ENCODE measurements around the gene HHAT.

Gene HHAT

DNA sequence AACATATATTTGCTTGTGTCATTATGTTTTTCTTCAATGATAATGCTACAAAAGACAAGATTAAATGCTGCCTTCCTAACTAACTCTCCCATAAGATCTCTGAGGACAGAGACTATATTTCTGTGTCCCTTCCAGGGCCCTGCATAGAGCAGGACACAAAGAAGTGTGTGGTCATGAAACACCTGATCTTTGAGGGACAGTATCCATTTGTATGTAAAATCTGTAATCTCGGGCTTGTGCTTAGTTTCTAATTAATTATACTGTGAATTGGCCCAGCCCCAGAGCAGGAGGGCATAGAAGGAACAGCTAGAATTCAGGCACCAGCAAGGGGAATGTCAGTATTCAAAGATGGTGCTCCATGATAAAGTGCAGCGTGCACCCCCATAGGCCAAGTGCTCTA, 374.9 kb downstream of the HHAT start:
- Mint-ChIP-seq H3K27me3 (no peaks in the 10 kb centered on the region), H3K36me3 (no peaks in the 10 kb centered on the region), H3K4me3 (no peak overlapping the region), H3K9me3 (no peaks in the 10 kb centered on the region), H3K4me1 (no peaks in the 10 kb centered on the region), H3K27ac (no peak overlapping the region)
- CTCF ChIA-PET, result no interaction called here
- DNase-seq, result no peak

DNA sequence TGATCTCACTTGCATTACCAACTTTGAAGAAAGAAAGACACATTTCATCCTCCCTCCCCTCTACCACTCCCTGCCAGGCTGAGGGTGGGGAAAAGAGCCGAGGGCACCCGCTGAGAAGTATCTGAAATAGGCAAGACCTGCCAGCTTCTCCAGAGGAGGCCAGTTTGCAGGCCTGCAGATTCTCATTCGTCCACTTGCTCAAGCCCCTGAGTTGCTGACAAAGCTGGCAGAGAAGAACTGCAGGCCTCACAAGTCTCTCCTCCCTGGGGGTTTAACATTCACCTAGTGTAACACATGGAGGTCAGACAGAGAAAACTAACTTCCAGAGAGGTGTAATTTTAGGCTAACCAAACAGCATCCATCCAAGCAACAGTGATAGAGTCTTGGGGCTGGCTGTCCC, 376.4 kb downstream of the HHAT start:
- CTCF ChIA-PET, result no interaction called here
- Mint-ChIP-seq H3K4me1 (no peaks in the 10 kb centered on the region), H3K9me3 (no peaks in the 10 kb centered on the region), H3K36me3 (no peaks in the 10 kb centered on the region), H3K4me3 (no peak overlapping the region), H3K27me3 (no peaks in the 10 kb centered on the region), H3K27ac (no peak overlapping the region)
- DNase-seq, result no peak

DNA sequence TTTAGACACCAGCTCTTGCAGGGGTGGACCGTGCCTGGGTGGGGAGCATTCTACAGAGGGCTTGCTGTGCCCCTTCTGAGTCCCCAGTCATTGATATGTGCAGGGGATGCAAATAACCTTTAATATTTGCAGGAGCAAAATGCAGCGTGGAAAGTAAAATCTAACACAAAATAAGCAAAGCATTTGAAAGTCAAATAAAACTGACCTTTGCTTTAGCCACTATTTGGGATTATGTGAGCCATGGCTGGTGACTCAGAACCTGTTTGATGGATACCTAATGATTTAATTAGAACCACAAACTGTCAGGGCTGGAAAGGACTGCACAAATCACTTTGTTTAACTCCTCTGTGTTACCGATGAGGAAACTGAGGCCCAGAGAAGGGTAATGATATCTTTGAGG, 377.5 kb downstream of the HHAT start:
- H3K36me3 Mint-ChIP-seq, result no peaks in the 10 kb centered on the region
- no peak overlapping the region for H3K27ac Mint-ChIP-seq
- H3K9me3 Mint-ChIP-seq, result no peaks in the 10 kb centered on the region
- DNase-seq, result no peak
- H3K27me3 Mint-ChIP-seq, result no peaks in the 10 kb centered on the region
- H3K4me1 Mint-ChIP-seq, result no peaks in the 10 kb centered on the region
- H3K4me3 Mint-ChIP-seq, result no peak overlapping the region
- CTCF ChIA-PET, result no interaction called here

DNA sequence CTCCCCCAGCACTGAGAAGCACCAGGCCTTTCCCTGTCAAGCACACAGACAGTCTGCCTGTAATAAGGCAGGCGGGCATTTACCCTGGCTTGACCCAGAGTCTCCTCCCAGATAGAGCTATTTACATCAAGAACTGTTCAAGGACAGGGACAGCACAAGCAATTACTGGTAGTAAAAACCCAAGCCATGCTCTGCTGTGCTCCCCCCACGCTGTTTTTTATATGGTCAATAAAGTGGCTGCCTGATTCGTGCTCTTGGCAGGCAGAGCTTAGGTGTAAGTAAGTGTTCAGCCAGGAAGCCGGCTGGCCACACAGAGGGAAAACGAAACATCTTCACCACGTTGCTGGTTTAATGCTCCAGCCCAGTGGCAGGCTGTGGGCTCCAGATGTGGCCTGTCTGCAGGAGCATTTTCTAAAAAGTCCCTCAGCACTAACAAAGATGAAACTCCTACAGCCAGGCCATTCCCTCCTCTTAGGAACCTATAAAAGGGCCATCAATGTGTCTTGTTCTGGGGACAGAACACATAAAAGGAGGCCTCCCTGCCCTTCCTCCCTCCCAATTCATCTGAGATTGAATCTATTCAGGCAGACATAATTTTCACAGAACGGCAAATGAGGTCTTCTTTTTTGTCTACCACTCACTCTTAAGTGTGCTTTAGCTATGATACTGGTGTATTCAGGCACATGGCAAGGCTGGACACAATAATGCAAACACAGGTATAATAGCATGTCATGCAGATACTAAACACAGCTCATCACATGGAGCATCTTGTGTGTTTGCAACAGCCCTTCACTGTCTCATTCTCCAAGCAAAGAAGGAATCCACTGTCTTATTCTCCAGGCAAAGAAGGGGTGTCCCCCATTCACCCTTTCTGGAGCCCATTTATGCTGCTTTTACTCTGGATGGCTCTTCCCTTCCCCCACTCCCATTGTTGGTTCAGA, 378.9 kb downstream of the HHAT start:
- no peaks in the 10 kb centered on the region for H3K4me1 Mint-ChIP-seq
- no peaks in the 10 kb centered on the region for H3K9me3 Mint-ChIP-seq
- H3K27me3 Mint-ChIP-seq, result no peaks in the 10 kb centered on the region
- CTCF ChIA-PET, result no interaction called here
- no peaks in the 10 kb centered on the region for H3K36me3 Mint-ChIP-seq
- DNase-seq, result no peak
- no peak overlapping the region for H3K4me3 Mint-ChIP-seq
- no peak overlapping the region for H3K27ac Mint-ChIP-seq

DNA sequence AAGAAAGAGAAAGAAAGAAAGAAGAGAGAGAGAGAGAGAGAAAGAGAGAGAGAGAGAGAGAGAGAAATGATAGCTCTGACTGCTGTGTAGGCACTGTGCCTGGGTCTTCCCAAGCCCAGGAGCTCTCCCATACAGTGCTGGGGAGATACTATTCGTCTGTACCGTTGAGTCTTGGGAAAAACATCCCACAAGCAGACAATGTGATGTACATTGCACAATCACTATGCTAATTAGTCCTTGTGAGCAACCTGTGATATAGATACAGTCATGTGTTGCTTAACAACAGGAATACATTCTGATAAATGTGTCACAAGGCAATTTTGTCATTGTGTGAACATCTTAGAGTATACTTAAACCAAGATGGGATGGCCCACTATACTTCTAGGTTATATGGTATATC, 381.0 kb downstream of the HHAT start:
- H3K4me3 Mint-ChIP-seq, result no peak overlapping the region
- H3K9me3 Mint-ChIP-seq, result no peaks in the 10 kb centered on the region
- no peaks in the 10 kb centered on the region for H3K36me3 Mint-ChIP-seq
- no peak for DNase-seq
- H3K27ac Mint-ChIP-seq, result no peak overlapping the region
- CTCF ChIA-PET, result no interaction called here
- H3K4me1 Mint-ChIP-seq, result no peaks in the 10 kb centered on the region
- H3K27me3 Mint-ChIP-seq, result no peaks in the 10 kb centered on the region

DNA sequence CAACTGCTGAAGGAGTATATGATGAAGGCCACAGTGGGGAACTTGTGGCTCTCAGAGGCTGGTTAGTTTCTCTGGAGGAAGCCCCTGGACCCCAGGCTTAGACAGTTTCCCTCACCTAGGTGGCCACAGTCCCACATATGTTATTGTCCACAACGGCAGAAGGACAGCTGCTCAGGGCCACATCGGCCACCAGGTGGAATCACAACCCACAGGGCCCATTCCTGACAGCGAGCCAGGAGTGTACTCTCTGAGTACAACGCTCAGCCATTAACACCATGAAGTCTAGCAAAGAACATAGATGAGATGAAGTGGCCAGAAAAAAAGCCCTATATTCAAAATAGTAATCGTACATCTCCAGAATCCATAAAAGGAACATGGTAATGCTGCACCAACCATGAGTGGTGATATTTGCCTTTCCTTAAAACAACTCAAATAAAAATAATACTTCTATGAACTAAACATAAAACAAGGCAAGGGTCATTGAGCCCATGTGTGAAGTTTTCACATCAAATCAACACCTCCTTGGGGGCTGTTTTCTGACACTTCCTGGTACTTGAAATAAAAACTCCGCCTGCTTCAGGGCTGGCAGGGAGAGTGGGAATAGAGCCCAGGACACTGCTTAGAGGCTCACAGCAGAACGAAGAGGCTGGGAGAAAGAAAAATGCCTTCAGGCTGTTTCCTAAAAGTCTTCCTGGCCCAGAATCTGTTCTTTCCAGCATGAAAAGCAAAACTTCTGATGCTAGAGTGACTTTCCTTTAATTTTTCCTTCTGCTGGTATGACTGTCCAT, 383.3 kb downstream of the HHAT start:
- H3K4me1 Mint-ChIP-seq, result no peaks in the 10 kb centered on the region

DNA sequence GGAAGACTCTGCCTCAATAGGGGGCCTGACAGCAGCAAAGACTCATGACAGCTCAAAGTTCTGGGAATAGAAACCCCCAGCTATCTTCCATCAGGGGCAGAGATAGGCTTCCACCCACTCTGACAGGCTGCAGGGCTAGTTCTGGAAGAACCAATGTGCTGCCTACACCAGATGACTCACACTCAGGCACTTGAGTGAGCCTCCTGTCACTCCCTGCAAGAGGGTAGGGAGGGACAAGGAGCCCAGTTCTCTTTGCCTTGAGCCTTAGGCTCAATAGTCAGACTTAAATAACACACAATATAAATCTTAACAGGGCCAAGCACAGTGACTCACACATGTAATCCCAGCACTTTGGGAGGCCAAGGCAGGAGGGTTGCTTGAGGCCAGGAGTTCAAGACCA, 386.4 kb downstream of the HHAT start:
- DNase-seq, result no peak
- no peaks in the 10 kb centered on the region for H3K36me3 Mint-ChIP-seq
- CTCF ChIA-PET, result interaction anchor here (0.7 kb wide), 1 partner anchor 68 kb away, joined by 4 read pairs; no protein-coding TSS in a partner anchor
- H3K27me3 Mint-ChIP-seq, result no peaks in the 10 kb centered on the region
- no peak overlapping the region for H3K4me3 Mint-ChIP-seq
- no peaks in the 10 kb centered on the region for H3K4me1 Mint-ChIP-seq
- H3K9me3 Mint-ChIP-seq, result no peaks in the 10 kb centered on the region
- no peak overlapping the region for H3K27ac Mint-ChIP-seq

More for the DNA sequence above, 383.3 kb downstream of the HHAT start:
- Mint-ChIP-seq H3K27me3 (no peaks in the 10 kb centered on the region), H3K36me3 (no peaks in the 10 kb centered on the region), H3K4me3 (no peak overlapping the region), H3K27ac (no peak overlapping the region), H3K9me3 (no peaks in the 10 kb centered on the region)
- CTCF ChIA-PET, result no interaction called here
- DNase-seq, result no peak

DNA sequence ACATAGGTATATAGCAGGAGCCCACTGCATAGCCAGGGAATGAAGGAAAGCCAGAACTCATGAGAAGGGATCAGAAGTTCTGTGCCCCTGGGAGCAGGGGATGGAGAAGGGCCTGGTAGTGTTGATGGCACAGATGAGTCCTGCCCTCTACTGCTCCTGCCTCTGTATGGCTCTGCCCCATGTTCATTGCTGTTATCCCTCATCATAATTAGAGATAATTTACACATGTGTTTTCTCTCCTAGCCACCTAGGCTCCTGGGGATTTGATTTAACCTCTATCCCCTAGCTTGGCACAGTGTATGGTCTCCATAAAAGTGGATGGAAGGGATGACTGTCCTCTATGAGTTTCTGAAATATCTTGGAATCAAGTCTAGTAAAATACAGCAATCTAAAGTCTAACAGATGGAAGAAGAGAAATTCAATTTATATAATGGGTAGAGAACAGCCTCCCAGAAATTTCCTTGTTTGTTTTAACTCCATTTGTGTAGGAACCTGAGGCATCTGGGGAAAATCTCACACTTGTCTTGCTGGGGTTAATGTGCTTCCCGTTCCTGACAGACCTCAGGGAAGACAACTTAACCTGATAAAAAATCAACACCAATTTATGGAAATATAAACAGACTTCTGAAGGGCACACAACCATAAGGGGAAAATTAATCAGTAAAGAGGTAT, 393.8 kb downstream of the HHAT start:
- Mint-ChIP-seq H3K4me3 (no peak overlapping the region), H3K27ac (no peak overlapping the region), H3K36me3 (no peaks in the 10 kb centered on the region), H3K4me1 (no peaks in the 10 kb centered on the region), H3K9me3 (no peaks in the 10 kb centered on the region), H3K27me3 (no peaks in the 10 kb centered on the region)
- no peak for DNase-seq
- CTCF ChIA-PET, result no interaction called here

DNA sequence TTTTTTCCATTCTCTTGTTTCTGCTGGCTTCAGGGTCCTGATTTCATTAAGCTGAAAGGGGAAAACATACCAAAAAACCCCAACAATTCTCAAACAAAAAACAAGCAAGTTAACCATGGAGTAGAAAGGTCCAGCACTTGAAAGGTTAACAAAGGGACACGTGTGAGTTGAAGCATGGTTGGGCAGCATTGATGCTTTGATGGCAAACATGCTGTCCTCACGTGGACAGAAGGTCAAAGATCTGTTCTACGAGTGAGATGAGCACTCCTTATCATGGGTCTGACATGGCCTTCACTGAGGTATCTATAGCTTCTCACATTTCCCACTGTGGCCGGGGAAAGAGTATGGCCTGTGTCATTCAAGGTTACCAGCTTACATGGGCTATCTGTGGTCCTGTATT, 394.9 kb downstream of the HHAT start:
- Mint-ChIP-seq H3K27me3 (no peaks in the 10 kb centered on the region), H3K36me3 (no peaks in the 10 kb centered on the region)
- CTCF ChIA-PET, result interaction anchor here (0.6 kb wide), 1 partner anchor 364 kb away, joined by 3 read pairs; no protein-coding TSS in a partner anchor

DNA sequence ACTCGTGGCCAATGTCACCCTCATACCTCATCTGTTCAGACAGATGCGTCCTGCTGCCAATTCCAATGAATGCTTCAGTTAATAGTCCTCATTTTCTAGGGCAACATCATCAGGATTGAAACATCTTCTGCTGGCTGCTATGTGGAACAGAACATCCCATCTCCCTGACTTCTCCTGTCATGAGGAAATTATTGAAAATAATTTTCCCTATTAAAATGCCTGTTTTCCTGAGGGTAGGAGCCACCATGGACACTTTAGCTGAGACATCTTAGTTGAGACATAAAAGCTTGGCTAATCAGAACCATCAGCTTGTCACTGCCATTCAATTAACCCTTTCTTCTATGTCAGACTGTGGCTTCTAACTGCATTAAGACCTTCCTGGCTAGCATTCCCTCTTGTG, 396.1 kb downstream of the HHAT start:
- H3K27ac Mint-ChIP-seq, result no peak overlapping the region
- no peak for DNase-seq
- no peak overlapping the region for H3K4me3 Mint-ChIP-seq
- H3K27me3 Mint-ChIP-seq, result no peaks in the 10 kb centered on the region
- H3K4me1 Mint-ChIP-seq, result no peaks in the 10 kb centered on the region
- no peaks in the 10 kb centered on the region for H3K9me3 Mint-ChIP-seq
- CTCF ChIA-PET, result no interaction called here
- no peaks in the 10 kb centered on the region for H3K36me3 Mint-ChIP-seq

More for the DNA sequence above, 394.9 kb downstream of the HHAT start:
- Mint-ChIP-seq H3K9me3 (no peaks in the 10 kb centered on the region), H3K4me3 (no peak overlapping the region), H3K4me1 (no peaks in the 10 kb centered on the region), H3K27ac (no peak overlapping the region)
- DNase-seq, result no peak

All from activated naive CD4-positive, alpha-beta T cell treated with anti-CD3 and anti-CD28 coated beads, Interleukin-2, amount 10 ng/mL, durations not matched to agents 7 days and 5 days (primary cell).